H9 (cell line): Measurements from ENCODE around the gene DENND1A. TPM values are rescaled to one million over a fixed set of nuclear protein-coding genes. Genes with fewer than 3 reads are reported as not detected.

Source experiments
- DNase-seq: peaks from one replicate; pipeline ENCODE4 v3.0.0-alpha.2; 2017
- H2AFZ ChIP-seq: one replicate; pipeline ENCODE4 v1.6.1; 2013; ENCODE audit warnings: mild to moderate bottlenecking, low read length, control low read depth, moderate library complexity
- H2AK5ac ChIP-seq: 2 replicates; pipeline ENCODE4 v1.6.1; 2013; ENCODE audit warnings: low read length, control low read depth, mixed read lengths; ENCODE audit not compliant: insufficient read length
- H2BK120ac ChIP-seq: one replicate; pipeline ENCODE4 v1.6.1; 2013; ENCODE audit warnings: low read depth, mild to moderate bottlenecking, low read length, control low read depth, inconsistent platforms; ENCODE audit not compliant: poor library complexity, severe bottlenecking
- H2BK12ac ChIP-seq: 2 replicates; pipeline ENCODE4 v1.6.1; 2013; ENCODE audit warnings: low read length, control low read depth, mixed read lengths, low read depth; ENCODE audit not compliant: insufficient read length
- H2BK15ac ChIP-seq: 2 replicates; pipeline ENCODE4 v1.6.1; 2013; ENCODE audit warnings: low read depth, low read length, control low read depth
- H2BK20ac ChIP-seq: one replicate; pipeline ENCODE4 v1.6.1; 2013; ENCODE audit warnings: low read depth, mild to moderate bottlenecking, low read length, control low read depth, inconsistent platforms; ENCODE audit not compliant: poor library complexity, severe bottlenecking
- H2BK5ac ChIP-seq: 2 replicates; pipeline ENCODE4 v1.6.1; 2013; ENCODE audit warnings: low read length, control low read depth, mixed read lengths; ENCODE audit not compliant: insufficient read length
- H3K14ac ChIP-seq: 2 replicates; pipeline ENCODE4 v1.6.1; 2013; ENCODE audit warnings: low read length, control low read depth; ENCODE audit not compliant: insufficient read depth
- H3K18ac ChIP-seq: 2 replicates; pipeline ENCODE4 v1.6.1; 2013; ENCODE audit warnings: low read depth, mild to moderate bottlenecking, mixed read lengths, low read length, control low read depth; ENCODE audit not compliant: insufficient read length
- H3K23ac ChIP-seq: 2 replicates; pipeline ENCODE4 v1.6.1; 2013; ENCODE audit warnings: low read length, control low read depth, mixed read lengths, low read depth; ENCODE audit not compliant: insufficient read length
- H3K23me2 ChIP-seq: 2 replicates; pipeline ENCODE4 v1.6.1; 2013; ENCODE audit warnings: low read depth, mild to moderate bottlenecking, mixed read lengths, low read length, control low read depth; ENCODE audit not compliant: insufficient read length, poor library complexity, severe bottlenecking
- H3K27ac ChIP-seq: 2 replicates; pipeline ENCODE4 v1.5.1; 2013; ENCODE audit warnings: low read length, control low read depth, mixed read lengths, low read depth; ENCODE audit not compliant: insufficient read length
- H3K27me3 ChIP-seq: 2 replicates; pipeline ENCODE4 v1.6.1; 2013; ENCODE audit warnings: low read length, control low read depth, inconsistent platforms; ENCODE audit not compliant: insufficient read depth
- H3K4ac ChIP-seq: 2 replicates; pipeline ENCODE4 v1.6.1; 2013; ENCODE audit warnings: low read depth, mild to moderate bottlenecking, control low read depth, inconsistent platforms, low read length, moderate library complexity
- H3K4me1 ChIP-seq: 2 replicates; pipeline ENCODE4 v1.6.1; 2013; ENCODE audit warnings: low read length, control low read depth, inconsistent platforms; ENCODE audit not compliant: insufficient read depth
- H3K4me2 ChIP-seq: 2 replicates; pipeline ENCODE4 v1.6.1; 2013; ENCODE audit warnings: low read length, control low read depth, mixed read lengths; ENCODE audit not compliant: insufficient read length, insufficient read depth
- H3K56ac ChIP-seq: 2 replicates; pipeline ENCODE4 v1.6.1; 2013; ENCODE audit warnings: low read depth, mild to moderate bottlenecking, mixed read lengths, low read length, control low read depth; ENCODE audit not compliant: insufficient read length
- H3K79me1 ChIP-seq: 2 replicates; pipeline ENCODE4 v1.6.1; 2013; ENCODE audit warnings: low read depth, mild to moderate bottlenecking, moderate library complexity, low read length, control low read depth, inconsistent platforms; ENCODE audit not compliant: insufficient read depth, poor library complexity, severe bottlenecking
- H3K79me2 ChIP-seq: 2 replicates; pipeline ENCODE4 v1.6.1; 2013; ENCODE audit warnings: low read length, control low read depth, inconsistent platforms; ENCODE audit not compliant: insufficient read depth
- H3K9ac ChIP-seq: 2 replicates; pipeline ENCODE4 v1.6.1; 2013; ENCODE audit warnings: low read length, control low read depth, mixed read lengths; ENCODE audit not compliant: insufficient read length; ENCODE audit errors: extremely low read depth
- H3K9me3 ChIP-seq: one replicate; pipeline ENCODE4 v1.6.1; 2013; ENCODE audit warnings: low read depth, low read length, inconsistent platforms; ENCODE audit not compliant: control insufficient read depth
- H3T11ph ChIP-seq: one replicate; pipeline ENCODE4 v1.6.1; 2013; ENCODE audit warnings: mild to moderate bottlenecking, low read length, control low read depth, inconsistent platforms
- H4K20me1 ChIP-seq: one replicate; pipeline ENCODE4 v1.6.1; 2013; ENCODE audit not compliant: control insufficient read depth, insufficient read length, insufficient read depth
- H4K5ac ChIP-seq: 2 replicates; pipeline ENCODE4 v1.6.1; 2013; ENCODE audit warnings: low read depth, mild to moderate bottlenecking, mixed read lengths, low read length, control low read depth; ENCODE audit not compliant: insufficient read length
- H4K8ac ChIP-seq: replicated peaks from 2 replicates; pipeline ENCODE4 v1.6.1; 2013; ENCODE audit warnings: low read length, control low read depth, mixed read lengths, low read depth; ENCODE audit not compliant: insufficient read length
- H4K91ac ChIP-seq: 2 replicates; pipeline ENCODE4 v1.6.1; 2013; ENCODE audit warnings: low read depth, mild to moderate bottlenecking, moderate library complexity, mixed read lengths, low read length, control low read depth; ENCODE audit not compliant: insufficient read length
- H3K27ac Mint-ChIP-seq, 3 experiments: 2 replicates in 2 of 3; 3 replicates in 1 of 3; pipeline ENCODE4 v1.8.0; 2020 to 2021; ENCODE audit warnings: mixed read lengths in 3 of 3, mild to moderate bottlenecking in 1 of 3, moderate library complexity in 1 of 3
- H3K27me3 Mint-ChIP-seq: 2 replicates; pipeline ENCODE4 v1.8.0; 2021; ENCODE audit warnings: low read depth, mild to moderate bottlenecking, moderate library complexity, mixed read lengths
- H3K36me3 Mint-ChIP-seq, 3 experiments: 2 replicates in 2 of 3; 3 replicates in 1 of 3; pipeline ENCODE4 v1.8.0; 2020 to 2021; ENCODE audit warnings: low read depth in 3 of 3, mixed read lengths in 3 of 3; ENCODE audit not compliant: insufficient read depth in 1 of 3
- H3K4me1 Mint-ChIP-seq, 2 experiments: 2 replicates each; pipeline ENCODE4 v1.8.0; 2020; ENCODE audit warnings: mixed read lengths in 2 of 2
- H3K4me3 Mint-ChIP-seq, 2 experiments: 2 replicates in 1 of 2; 3 replicates in 1 of 2; pipeline ENCODE4 v1.8.0; 2020 to 2021; ENCODE audit warnings: mild to moderate bottlenecking in 2 of 2, mixed read lengths in 2 of 2, moderate library complexity in 1 of 2
- H3K9me3 Mint-ChIP-seq, 2 experiments: 2 replicates in 1 of 2; 3 replicates in 1 of 2; pipeline ENCODE4 v1.8.0; 2020; ENCODE audit warnings: mild to moderate bottlenecking in 2 of 2, mixed read lengths in 2 of 2, moderate library complexity in 1 of 2
- CTCF ChIP-seq: fragments of 200-600 bp; sonication (generic); conservative IDR thresholded peaks from 3 replicates; pipeline ENCODE4 v1.8.0; 2021; ENCODE audit warnings: antibody characterized with exemption, mild to moderate bottlenecking
- WGBS: extraction: QIAGEN DNeasy Blood & Tissue Kit; methylation state at CpG from one replicate; pipeline ENCODE4 v1.1.7; 2013; ENCODE audit warnings: missing lambda C conversion rate, low lambda C conversion rate, mixed read lengths; ENCODE audit not compliant: insufficient read length; ENCODE audit errors: extremely low coverage; 5-methylcytosine and 5-hydroxymethylcytosine counted together
- total RNA-seq: library from RNA; stranded (reverse); gene quantifications from 2 replicates; pipeline ENCODE4 v1.2.1, GENCODE V29; 2021

The DENND1A gene
- total RNA-seq, 1 experiment from 2014 or later: 20.4 TPM

- H3K4me2 ChIP-seq: no peak overlapping the region
- H3K27me3 Mint-ChIP-seq: no peaks in the 10 kb centered on the region; the same call in 1 of the 2 replicates
These were observed 314.5 kb downstream of the DENND1A start for GRCh38 chr9:123615381-123615780.

More at GRCh38 chr9:123615381-123615780, 314.5 kb downstream of the DENND1A start:
- no peak overlapping the region for H2AFZ ChIP-seq
- H2AK5ac ChIP-seq: no peak overlapping the region
- Mint-ChIP-seq H3K4me3 (no peak overlapping the region), H3K4me1 (peaks cover 18 to 27% of the 10 kb centered on the region in 2 experiments), H3K27ac (no peak overlapping the region), H3K36me3 (no peaks in the 10 kb centered on the region; a peak in 1 of 7 replicates), H3K9me3 (no peaks in the 10 kb centered on the region)
- no peak overlapping the region for H3K23ac ChIP-seq
- no peaks in the 10 kb centered on the region for H3K79me1 ChIP-seq
- no peaks in the 10 kb centered on the region for H4K20me1 ChIP-seq
- H3T11ph ChIP-seq: no peak overlapping the region
- H3K18ac ChIP-seq: no peak overlapping the region
- H3K4me1 ChIP-seq: no peaks in the 10 kb centered on the region
- no peak overlapping the region for H2BK12ac ChIP-seq
- no peak overlapping the region for H2BK15ac ChIP-seq
- no peak overlapping the region for H3K4ac ChIP-seq
- no peak overlapping the region for H4K8ac ChIP-seq
- no peak overlapping the region for H4K91ac ChIP-seq
- H2BK20ac ChIP-seq: no peak overlapping the region
- H3K14ac ChIP-seq: no peak overlapping the region
- H3K27me3 ChIP-seq: no peaks in the 10 kb centered on the region
- H3K56ac ChIP-seq: no peak overlapping the region
- H3K27ac ChIP-seq: no peak overlapping the region
- no peaks in the 10 kb centered on the region for H3K79me2 ChIP-seq
- no peak overlapping the region for H2BK5ac ChIP-seq
- H2BK120ac ChIP-seq: no peak overlapping the region
- no peak for DNase-seq
- no peaks in the 10 kb centered on the region for H3K9me3 ChIP-seq
- TF ChIP-seq CTCF: no peak
- WGBS: no CpG with 5 or more reads among the region's 1 CpG
- no peak overlapping the region for H4K5ac ChIP-seq
- H3K23me2 ChIP-seq: no peaks in the 10 kb centered on the region
- no peak overlapping the region for H3K9ac ChIP-seq
